Right atrium auricular region (tissue), 2 donors: ENCODE data around the gene ROBO2. TPM values are rescaled to one million over a fixed set of nuclear protein-coding genes. Genes with fewer than 3 reads are reported as not detected.

Experiments
- DNase-seq: peaks from one replicate; pipeline ENCODE4 v3.0.0-alpha.2; 2019; ENCODE audit warnings: low spot score
- H3K27ac ChIP-seq, 2 donors: fragments of 200-600 bp; sonication (generic); 1 replicate in 1 of 2; 2 replicates in 1 of 2; pipeline ENCODE4 v1.5.1; 2016 to 2019
- H3K27me3 ChIP-seq, 2 donors: fragments of 200-600 bp; sonication (generic); one replicate each; pipeline versions ENCODE4 v1.5.1 to v1.6.0; 2017 to 2019
- H3K36me3 ChIP-seq: fragments of 200-600 bp; sonication (generic); one replicate; pipeline ENCODE4 v1.5.1; 2016
- H3K4me1 ChIP-seq, 2 donors: fragments of 200-600 bp; sonication (generic); one replicate each; pipeline versions ENCODE4 v1.5.1 to v1.6.0; 2017 to 2019
- H3K4me3 ChIP-seq, 2 donors: fragments of 200-600 bp; sonication (generic); 1 replicate in 1 of 2; 2 replicates in 1 of 2; pipeline ENCODE4 v1.5.1; 2017 to 2019; ENCODE audit warnings: mild to moderate bottlenecking in 1 of 2, moderate library complexity in 1 of 2
- H3K9me3 ChIP-seq, 2 donors: fragments of 200-600 bp; sonication (generic); one replicate each; pipeline ENCODE4 v1.5.1; 2019
- CTCF ChIP-seq, 2 donors: fragments of 200-600 bp; sonication (generic); IDR thresholded peaks; one replicate each; pipeline ENCODE4 v1.5.1; 2019; ENCODE audit warnings: antibody characterized with exemption in 2 of 2
- total RNA-seq, 2 donors: library from RNA; depleted of rRNA; stranded (reverse); fragments of >200 nt; gene quantifications; one replicate each; pipeline ENCODE4 v1.1.0, GENCODE V29; 2016

ROBO2 gene
- total RNA-seq, 2 donors from 2014 or later: 2.5 TPM; not detected in 1

GRCh38 chr3:77204788-77205187 is 164.9 kb downstream of the ROBO2 start:
- Histone ChIP-seq H3K4me3 (no peak overlapping the region), H3K4me1 (no peaks in the 10 kb centered on the region), H3K27ac (no peak overlapping the region), H3K27me3 (no peaks in the 10 kb centered on the region), H3K36me3 (no peaks in the 10 kb centered on the region), H3K9me3 (no peaks in the 10 kb centered on the region)
- no peak for DNase-seq
- no peak for TF ChIP-seq CTCF (IDR thresholded peaks at IDR 0.05)

- Histone ChIP-seq H3K9me3 (no peaks in the 10 kb centered on the region), H3K36me3 (no peaks in the 10 kb centered on the region), H3K4me1 (no peaks in the 10 kb centered on the region), H3K4me3 (no peak overlapping the region), H3K27me3 (no peaks in the 10 kb centered on the region), H3K27ac (no peak overlapping the region)
- no peak for DNase-seq
- no peak for TF ChIP-seq CTCF (IDR thresholded peaks at IDR 0.05)
Measured at GRCh38 chr3:77207753-77208152, 167.9 kb downstream of the ROBO2 start.

GRCh38 chr3:77222701-77223100 is 182.8 kb downstream of the ROBO2 start:
- no peaks in the 10 kb centered on the region for H3K4me1 ChIP-seq
- TF ChIP-seq CTCF (IDR thresholded peaks at IDR 0.05): no peak
- no peaks in the 10 kb centered on the region for H3K36me3 ChIP-seq
- H3K4me3 ChIP-seq: no peak overlapping the region
- no peaks in the 10 kb centered on the region for H3K9me3 ChIP-seq
- no peak overlapping the region for H3K27ac ChIP-seq
- no peak for DNase-seq
- H3K27me3 ChIP-seq: no peaks in the 10 kb centered on the region

GRCh38 chr3:77227567-77227966 is 187.7 kb downstream of the ROBO2 start:
- Histone ChIP-seq H3K9me3 (no peaks in the 10 kb centered on the region), H3K27me3 (no peaks in the 10 kb centered on the region)

GRCh38 chr3:77232557-77232956 is 192.7 kb downstream of the ROBO2 start:
- no peak for TF ChIP-seq CTCF (IDR thresholded peaks at IDR 0.05)
- Histone ChIP-seq H3K27me3 (no peaks in the 10 kb centered on the region), H3K9me3 (no peaks in the 10 kb centered on the region), H3K4me1 (no peaks in the 10 kb centered on the region), H3K27ac (no peak overlapping the region), H3K36me3 (no peaks in the 10 kb centered on the region), H3K4me3 (no peak overlapping the region)
- no peak for DNase-seq

More at GRCh38 chr3:77227567-77227966, 187.7 kb downstream of the ROBO2 start:
- Histone ChIP-seq H3K4me3 (no peak overlapping the region), H3K36me3 (no peaks in the 10 kb centered on the region), H3K4me1 (no peaks in the 10 kb centered on the region), H3K27ac (no peak overlapping the region)
- no peak for DNase-seq
- no peak for TF ChIP-seq CTCF (IDR thresholded peaks at IDR 0.05)

GRCh38 chr3:77234004-77234403 is 194.1 kb downstream of the ROBO2 start:
- H3K36me3 ChIP-seq: no peaks in the 10 kb centered on the region
- H3K27me3 ChIP-seq: no peaks in the 10 kb centered on the region
- DNase-seq: no peak
- H3K4me3 ChIP-seq: no peak overlapping the region
- H3K9me3 ChIP-seq: no peaks in the 10 kb centered on the region
- no peaks in the 10 kb centered on the region for H3K4me1 ChIP-seq
- TF ChIP-seq CTCF (IDR thresholded peaks at IDR 0.05): no peak
- no peak overlapping the region for H3K27ac ChIP-seq
